Brain microvascular endothelial cell (primary cell): Measurements from ENCODE around the gene DDX31.

Experiments used
- DNase-seq: peaks from one replicate; pipeline ENCODE4 v3.0.0-alpha.2; 2020
- H3K27ac ChIP-seq: fragments of 250-450 bp; sonication (Bioruptor Pico); 2 replicates; pipeline ENCODE4 v1.5.1; 2020; ENCODE audit warnings: mild to moderate bottlenecking, moderate library complexity
- H3K27me3 ChIP-seq: fragments of 250-450 bp; sonication (Bioruptor Pico); replicated peaks from 2 replicates; pipeline ENCODE4 v1.5.1; 2020; ENCODE audit warnings: mild to moderate bottlenecking
- H3K36me3 ChIP-seq: fragments of 250-450 bp; sonication (Bioruptor Pico); replicated peaks from 2 replicates; pipeline ENCODE4 v1.5.1; 2020; ENCODE audit warnings: mild to moderate bottlenecking
- H3K4me3 ChIP-seq: 2 replicates; pipeline ENCODE4 v1.5.1; 2011; ENCODE audit warnings: low read depth, mild to moderate bottlenecking, control low read depth, low read length, moderate library complexity
- CTCF ChIP-seq: IDR thresholded peaks from 2 replicates; pipeline ENCODE4 v1.5.1; 2011; ENCODE audit warnings: low read depth, mild to moderate bottlenecking, moderate library complexity, low read length, control low read depth, inconsistent platforms; ENCODE audit errors: missing control alignments
- in situ Hi-C: cut with HindIII; loops from 2 replicates; pipeline ENCODE4 v1.10.0; 2017; ENCODE audit warnings: low sequenced_read_pairs, low pct_ligation_motif_present

The DDX31 gene

GRCh38 chr9:132592451-132592850, 77.3 kb downstream of the DDX31 start:
- Histone ChIP-seq H3K27ac (no peak overlapping the region), H3K4me3 (no peak overlapping the region), H3K27me3 (peaks cover 37% of the 10 kb centered on the region), H3K36me3 (peaks cover 6% of the 10 kb centered on the region)
- no peak for TF ChIP-seq CTCF
- in situ Hi-C loops: no loop called here
- no peak for DNase-seq

GRCh38 chr9:132591751-132592314, 78.0 kb downstream of the DDX31 start:
- Histone ChIP-seq H3K27me3 (peaks cover 43% of the 10 kb centered on the region), H3K36me3 (peaks cover 6% of the 10 kb centered on the region), H3K4me3 (no peak overlapping the region), H3K27ac (no peak overlapping the region)
- DNase-seq: no peak
- in situ Hi-C loops: no loop called here
- no peak for TF ChIP-seq CTCF

GRCh38 chr9:132591244-132591643, 78.5 kb downstream of the DDX31 start:
- Histone ChIP-seq H3K27ac (no peak overlapping the region), H3K36me3 (peaks cover 6% of the 10 kb centered on the region), H3K4me3 (no peak overlapping the region), H3K27me3 (peaks cover 49% of the 10 kb centered on the region)
- no peak for DNase-seq
- no peak for TF ChIP-seq CTCF
- in situ Hi-C loops: no loop called here

- in situ Hi-C loops: no loop called here
- H3K4me3 ChIP-seq: no peak overlapping the region
- H3K27ac ChIP-seq: no peak overlapping the region
- peaks cover 6% of the 10 kb centered on the region for H3K36me3 ChIP-seq
- TF ChIP-seq CTCF: no peak
- DNase-seq: no peak
- H3K27me3 ChIP-seq: peaks cover 56% of the 10 kb centered on the region
Observed at GRCh38 chr9:132590318-132591182, 79.2 kb downstream of the DDX31 start.

DNA sequence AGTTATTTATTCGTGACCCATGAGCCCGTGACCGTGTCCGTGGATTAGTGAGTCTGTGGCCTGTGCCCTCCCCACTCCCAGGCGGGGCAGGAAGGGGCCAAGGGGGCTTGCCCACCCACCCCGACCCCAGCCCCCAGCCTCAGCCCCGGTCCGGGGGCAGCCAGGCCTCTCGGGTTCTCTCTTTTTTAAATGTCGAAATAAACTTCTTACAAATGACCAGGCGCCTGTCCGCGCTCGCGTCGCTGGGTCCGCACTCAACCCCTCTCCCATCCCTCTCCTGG, 79.8 kb downstream of the DDX31 start:
- TF ChIP-seq CTCF: no peak
- H3K4me3 ChIP-seq: no peak overlapping the region
- peaks cover 6% of the 10 kb centered on the region for H3K36me3 ChIP-seq
- H3K27me3 ChIP-seq: peaks cover 62% of the 10 kb centered on the region
- in situ Hi-C loops: no loop called here
- no peak for DNase-seq
- H3K27ac ChIP-seq: no peak overlapping the region
